NCI-H774 (cell line): ENCODE data around the gene ZNFX1.

Experiments used
- DNase-seq: peaks from one replicate; lab custom pipeline; 2025; lab: John Stamatoyannopoulos, UW

The ZNFX1 gene

GRCh38 chr20:49292010-49292409, 14.2 kb upstream of the ZNFX1 start:
- DNase-seq = no peak

DNA sequence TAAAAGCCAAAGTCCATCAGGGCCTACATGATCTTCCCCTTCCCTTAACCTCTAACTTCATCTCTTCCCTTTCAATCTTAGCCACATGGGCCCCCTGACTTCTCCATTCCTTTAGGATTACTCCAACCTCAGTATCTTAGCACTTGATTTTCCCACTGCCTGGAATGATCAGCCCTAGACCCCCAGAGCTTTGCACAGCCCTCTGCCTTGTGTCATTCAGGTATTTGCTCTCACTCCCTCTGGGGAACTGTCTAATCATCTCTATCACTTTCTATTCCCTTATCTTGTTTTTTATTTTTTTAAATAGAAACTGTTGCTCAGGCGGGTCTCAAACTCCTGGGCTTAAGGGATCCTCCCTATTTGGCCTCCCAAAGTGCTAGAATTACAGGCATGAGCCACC, 13.3 kb upstream of the ZNFX1 start:
- DNase-seq = no peak

DNA sequence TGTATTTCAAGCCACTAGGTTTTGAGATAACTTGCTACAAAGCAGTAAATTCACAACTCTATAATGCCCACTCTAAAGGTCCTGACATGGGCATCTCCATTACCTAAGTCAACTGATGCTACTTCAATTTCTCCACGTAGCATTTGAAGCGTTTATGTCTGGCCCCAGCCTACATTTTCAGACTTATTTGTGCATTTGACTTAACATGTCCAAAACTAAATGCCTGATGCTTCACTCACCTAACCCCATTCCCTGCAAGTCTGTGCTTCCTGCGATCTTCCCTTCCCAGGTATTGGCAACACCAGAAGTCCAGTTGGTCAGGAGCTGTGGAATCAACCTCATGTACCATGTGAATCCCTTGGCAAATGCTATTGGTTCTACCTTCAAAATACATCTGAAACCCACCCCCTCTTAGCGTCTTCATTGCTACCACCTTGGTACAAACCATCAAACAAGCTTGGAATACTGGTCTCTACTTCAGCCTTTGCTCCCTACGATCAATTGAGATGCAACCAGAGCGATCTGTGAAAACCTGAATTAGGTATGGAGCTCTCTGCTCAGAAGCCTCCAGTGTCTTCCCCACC, 12.8 kb upstream of the ZNFX1 start:
- no peak for DNase-seq

- DNase-seq = no peak
Observed at GRCh38 chr20:49288784-49289696, 11.2 kb upstream of the ZNFX1 start.

GRCh38 chr20:49288250-49288751, 10.4 kb upstream of the ZNFX1 start:
- no peak for DNase-seq

DNA sequence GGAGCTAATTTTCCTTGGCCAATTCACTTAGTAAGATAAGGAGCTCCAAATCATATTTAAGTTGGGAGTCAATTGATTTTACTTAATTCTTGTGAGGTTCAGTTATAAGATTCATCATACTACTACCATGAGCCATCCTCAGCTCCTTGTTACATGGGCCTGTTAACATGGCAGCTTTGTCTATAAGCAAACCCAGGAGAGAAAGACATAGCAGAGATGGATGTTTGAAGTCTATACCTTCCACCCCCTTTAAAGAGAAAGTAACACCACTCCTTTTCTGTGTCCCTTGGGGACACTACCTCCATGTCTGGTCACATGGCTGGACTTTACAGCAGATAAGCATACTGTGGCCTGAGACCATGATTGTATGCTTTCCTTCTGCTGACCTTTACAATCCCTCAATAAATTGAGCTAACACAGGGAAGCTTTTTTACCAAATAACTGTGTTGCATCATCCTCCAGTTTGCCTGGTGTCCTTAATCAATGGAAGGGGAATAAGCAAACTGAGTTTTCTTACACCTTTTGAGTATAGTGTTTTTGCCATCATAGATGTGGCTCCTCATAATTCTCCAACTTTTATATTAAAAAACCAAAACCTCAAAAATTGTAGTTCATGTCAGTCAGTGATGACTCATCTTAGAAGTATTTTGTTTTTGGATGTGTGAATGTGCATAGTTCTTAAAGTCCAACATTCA, 9.8 kb upstream of the ZNFX1 start:
- DNase-seq = no peak

DNA sequence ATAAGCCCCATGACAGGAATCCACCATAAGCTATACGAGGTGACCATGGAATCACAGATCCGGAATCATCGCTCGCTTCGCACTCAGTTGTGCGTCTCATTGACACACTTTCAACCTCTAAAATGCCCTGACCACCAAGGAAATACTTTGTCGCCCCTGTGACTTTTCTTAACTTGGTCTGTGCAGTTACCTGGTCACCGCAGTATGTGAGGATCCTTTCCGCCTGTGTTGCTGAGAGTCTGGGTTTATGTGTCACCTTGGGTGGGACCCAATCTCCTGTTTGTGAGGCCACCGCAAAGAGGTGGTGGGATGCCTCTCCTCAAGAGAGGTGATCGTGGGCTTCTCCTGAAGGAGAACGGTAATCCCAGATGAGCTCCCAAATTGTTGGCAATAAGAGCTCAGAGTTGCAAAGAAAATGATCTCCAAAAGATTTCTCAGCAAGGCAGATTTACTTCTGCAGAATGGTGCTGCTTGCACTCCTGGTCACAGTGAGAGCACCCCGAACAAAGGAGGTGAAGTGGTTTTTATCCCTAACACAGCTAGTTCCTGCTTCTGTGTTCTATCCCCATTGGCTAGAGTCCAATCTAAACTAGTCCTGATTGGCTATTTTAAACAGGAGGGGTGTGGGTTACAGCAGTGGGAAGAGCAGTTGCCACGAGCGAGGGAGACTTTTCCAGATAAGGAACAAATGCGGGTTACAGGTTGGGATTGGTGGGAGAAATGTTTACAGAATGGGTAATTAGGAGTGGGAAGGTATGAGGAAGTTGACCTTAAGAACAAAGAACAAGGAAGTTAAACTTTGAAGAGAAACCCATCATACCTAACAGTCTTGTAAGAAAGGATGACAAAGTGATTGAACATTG, 9.1 kb upstream of the ZNFX1 start:
- no peak for DNase-seq

- DNase-seq = no peak
Observed at GRCh38 chr20:49285813-49286494, 8.1 kb upstream of the ZNFX1 start.

DNA sequence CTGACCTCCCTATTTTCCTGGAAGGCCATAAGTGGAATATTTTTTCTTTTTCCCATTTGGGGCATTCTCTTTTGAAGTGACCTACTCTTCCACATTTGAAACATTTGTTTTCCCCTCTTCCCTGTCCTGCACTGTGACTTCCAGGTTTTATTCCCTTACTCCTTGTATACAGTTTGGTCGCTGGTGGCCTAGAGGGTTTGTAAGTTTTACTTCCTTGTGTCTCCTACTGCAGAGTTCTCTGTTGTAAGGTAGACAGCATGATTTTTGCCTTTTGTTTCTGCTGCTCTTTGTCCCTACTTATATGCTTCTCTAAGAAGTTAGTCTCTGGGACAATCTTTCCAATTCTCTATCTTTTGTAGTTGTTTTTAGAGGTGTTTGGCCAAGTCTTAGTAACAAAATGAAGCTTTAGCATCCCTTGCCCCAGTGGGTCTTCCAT, 7.4 kb upstream of the ZNFX1 start:
- DNase-seq = no peak

DNA sequence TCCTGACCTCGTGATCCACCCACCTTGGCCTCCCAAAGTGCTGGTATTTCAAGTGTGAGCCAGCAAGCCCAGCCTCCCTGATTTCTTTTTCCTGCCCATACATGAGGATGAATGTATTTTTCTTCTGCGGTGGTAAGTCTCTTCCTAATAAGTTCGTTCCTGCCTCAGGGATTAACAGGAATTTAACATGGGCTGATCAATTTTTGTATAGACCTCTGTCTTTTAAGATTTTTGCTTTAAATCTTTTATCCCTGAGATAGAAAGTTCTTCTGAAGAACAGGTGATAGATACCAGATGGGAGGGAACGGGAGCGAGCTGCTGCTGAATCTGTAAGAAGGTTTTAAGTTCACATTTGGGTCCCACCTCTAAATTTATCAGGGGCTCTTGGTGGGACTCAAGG, 7.0 kb upstream of the ZNFX1 start:
- DNase-seq = no peak

- no peak for DNase-seq
Observed at GRCh38 chr20:49283703-49284625, 6.1 kb upstream of the ZNFX1 start.

- DNase-seq = no peak
Observed at GRCh38 chr20:49283176-49283702, 5.4 kb upstream of the ZNFX1 start.

- DNase-seq = no peak
Observed at GRCh38 chr20:49282584-49283171, 4.8 kb upstream of the ZNFX1 start.

- DNase-seq = no peak
Observed at GRCh38 chr20:49281913-49282467, 4.1 kb upstream of the ZNFX1 start.

- no peak for DNase-seq
Observed at GRCh38 chr20:49281059-49281912, 3.4 kb upstream of the ZNFX1 start.

DNA sequence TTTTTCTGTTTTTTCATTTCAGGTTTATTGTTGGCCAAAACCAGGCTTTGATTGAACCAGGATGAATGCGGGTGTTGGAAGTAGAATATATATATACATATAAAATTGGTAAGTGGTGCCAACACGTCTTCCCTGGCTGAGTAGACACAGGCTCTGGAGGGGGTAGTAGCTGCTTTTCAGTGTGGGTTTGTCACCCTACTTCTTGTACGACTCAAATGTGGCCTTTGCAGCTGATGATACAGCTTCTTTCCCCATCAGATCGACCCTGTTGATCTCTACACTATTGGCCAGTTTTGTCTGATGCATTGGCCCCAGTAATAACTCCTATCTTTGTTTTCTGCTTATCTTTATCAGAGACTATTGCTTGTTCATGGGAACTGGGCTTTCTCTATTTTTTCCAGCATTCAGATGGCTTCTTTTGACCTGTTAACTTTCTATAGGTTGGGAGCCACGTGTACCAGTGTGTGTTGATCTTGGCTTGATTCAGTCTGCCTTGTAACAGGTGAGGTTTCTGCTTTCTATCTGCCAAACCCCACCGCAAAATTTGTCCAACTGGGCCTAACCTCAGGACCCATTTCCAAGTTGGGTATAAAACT, 2.7 kb upstream of the ZNFX1 start:
- no peak for DNase-seq

DNA sequence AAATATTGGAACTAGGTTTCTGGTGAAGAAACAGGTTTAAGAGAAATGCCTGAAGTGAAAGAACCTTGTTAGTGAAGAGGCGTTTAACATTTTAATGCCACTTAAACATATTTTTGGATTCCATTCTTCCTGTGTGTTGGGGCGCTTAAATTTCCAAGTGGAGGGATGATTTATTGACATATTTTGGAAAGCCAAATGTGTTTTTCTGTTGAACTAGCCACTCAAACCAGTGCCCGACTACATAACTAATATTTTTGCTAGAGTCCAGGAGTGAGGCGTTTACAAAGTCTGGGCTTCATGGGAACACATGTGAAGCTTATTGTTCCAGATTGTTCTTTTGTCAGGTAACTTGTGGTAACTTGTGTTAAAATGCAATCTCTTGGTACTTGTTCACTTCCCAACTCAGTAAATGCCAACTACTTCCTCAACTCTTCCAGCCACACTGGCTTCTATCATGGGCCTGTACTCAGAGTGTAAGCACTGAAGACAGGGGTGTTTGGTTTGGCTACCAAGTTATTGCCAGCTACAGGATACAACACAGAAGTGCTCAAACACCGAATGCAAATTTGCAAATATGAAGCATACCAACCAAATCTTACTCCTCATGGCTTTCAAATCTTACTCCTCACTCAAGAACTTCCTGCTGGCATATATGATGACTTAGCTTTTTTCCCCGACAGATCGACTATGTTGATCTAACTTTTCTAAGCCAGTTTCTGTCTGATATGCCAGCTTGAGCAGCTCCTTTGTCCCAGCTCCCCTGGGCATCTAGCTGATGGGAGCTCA, 2.0 kb upstream of the ZNFX1 start:
- DNase-seq = no peak
